ENCODE results near the gene IPMK.
"Not testable (repeated sequence)": the region's sequence is repeated elsewhere in the genome, so short reads cannot be mapped to it uniquely, and the experiment has no call there.

The IPMK gene

GRCh38 chr10:58260334-58260733 is 7.4 kb downstream of the IPMK start:
- TF ChIP-seq, protein P1, sequence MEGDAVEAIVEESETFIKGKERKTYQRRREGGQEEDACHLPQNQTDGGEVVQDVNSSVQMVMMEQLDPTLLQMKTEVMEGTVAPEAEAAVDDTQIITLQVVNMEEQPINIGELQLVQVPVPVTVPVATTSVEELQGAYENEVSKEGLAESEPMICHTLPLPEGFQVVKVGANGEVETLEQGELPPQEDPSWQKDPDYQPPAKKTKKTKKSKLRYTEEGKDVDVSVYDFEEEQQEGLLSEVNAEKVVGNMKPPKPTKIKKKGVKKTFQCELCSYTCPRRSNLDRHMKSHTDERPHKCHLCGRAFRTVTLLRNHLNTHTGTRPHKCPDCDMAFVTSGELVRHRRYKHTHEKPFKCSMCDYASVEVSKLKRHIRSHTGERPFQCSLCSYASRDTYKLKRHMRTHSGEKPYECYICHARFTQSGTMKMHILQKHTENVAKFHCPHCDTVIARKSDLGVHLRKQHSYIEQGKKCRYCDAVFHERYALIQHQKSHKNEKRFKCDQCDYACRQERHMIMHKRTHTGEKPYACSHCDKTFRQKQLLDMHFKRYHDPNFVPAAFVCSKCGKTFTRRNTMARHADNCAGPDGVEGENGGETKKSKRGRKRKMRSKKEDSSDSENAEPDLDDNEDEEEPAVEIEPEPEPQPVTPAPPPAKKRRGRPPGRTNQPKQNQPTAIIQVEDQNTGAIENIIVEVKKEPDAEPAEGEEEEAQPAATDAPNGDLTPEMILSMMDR (conservative IDR thresholded peaks at IDR 0.05; ENCODE audit: low read depth, low read length) = no peak
- DNase-seq (ENCODE audit: low read depth) = no peak
- H3K4me3 ChIP-seq (ENCODE audit: low read length) = no peak overlapping the region

- TF ChIP-seq, protein P1 (conservative IDR thresholded peaks at IDR 0.05; ENCODE audit: low read depth, low read length) = peak; percentile 18
- DNase-seq (ENCODE audit: low read depth) = no peak
These were observed 8.6 kb downstream of the IPMK start for GRCh38 chr10:58258977-58259692.

DNA sequence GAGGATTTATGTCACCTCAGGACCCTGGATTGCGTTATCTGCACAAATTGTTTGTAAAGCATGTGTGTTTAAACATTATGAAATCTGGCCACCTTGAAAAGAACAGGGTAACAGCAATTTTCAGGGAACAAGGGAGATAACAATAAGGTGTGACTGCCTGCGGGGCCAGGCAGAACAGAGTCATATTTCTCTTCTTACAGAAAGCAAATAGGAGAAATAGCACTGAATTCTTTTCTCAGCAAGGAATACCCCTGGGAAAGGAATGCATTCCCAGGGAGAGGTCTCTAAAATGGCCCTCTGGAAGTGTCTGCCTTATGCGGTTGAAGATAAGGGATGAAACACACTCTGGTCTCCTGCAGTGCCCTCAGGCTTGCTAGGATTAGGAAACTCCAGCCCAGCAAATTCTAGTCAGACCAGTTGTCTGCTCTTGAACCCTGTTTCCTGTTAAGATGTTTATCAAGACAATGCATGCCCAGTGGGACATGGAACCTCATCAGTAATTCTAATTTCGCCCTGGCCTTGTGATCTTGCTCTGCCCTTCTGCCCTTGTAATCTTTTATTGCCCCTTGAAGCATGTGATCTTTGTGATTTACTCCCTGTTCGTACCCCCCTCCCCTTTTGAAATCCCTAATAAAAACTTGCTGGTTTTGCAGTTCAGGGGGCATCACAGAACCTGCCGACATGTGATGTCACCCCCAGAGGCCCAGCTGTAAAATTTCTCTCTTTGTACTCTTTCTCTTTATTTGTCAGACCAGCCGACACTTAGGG is 11.5 kb downstream of the IPMK start:
- not testable (repeated sequence) for DNase-seq (ENCODE audit: low read depth); H3K4me3 ChIP-seq (ENCODE audit: low read length)

More at GRCh38 chr10:58258977-58259692, 8.6 kb downstream of the IPMK start:
- no peak overlapping the region for H3K4me3 ChIP-seq (ENCODE audit: low read length)

DNA sequence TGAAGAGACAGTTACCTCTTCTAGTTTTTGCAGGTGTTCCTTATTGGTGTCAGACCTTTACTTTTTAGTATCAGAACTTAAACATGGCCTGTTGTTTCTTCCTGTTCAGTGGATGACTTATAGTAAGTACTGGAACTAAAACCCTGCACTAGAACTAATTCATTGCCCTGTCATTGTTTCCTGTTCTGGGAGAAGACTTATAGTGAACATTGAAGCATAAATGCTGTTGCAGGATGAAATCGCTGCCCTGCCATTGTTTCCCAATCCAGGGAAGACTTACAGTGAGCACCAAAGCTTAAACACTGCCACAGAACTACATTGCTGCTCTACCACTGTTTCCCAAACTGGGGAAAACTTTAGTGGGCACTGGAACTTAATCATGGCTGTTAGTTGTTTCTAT is 13.1 kb downstream of the IPMK start:
- TF ChIP-seq, protein P1 (conservative IDR thresholded peaks at IDR 0.05; ENCODE audit: low read depth, low read length) = no peak
- no peak for DNase-seq (ENCODE audit: low read depth)
- no peak overlapping the region for H3K4me3 ChIP-seq (ENCODE audit: low read length)

- H3K4me3 ChIP-seq (ENCODE audit: low read length) = no peak overlapping the region
- no peak for DNase-seq (ENCODE audit: low read depth)
- TF ChIP-seq, protein P1 (conservative IDR thresholded peaks at IDR 0.05; ENCODE audit: low read depth, low read length) = no peak
These were observed 14.5 kb downstream of the IPMK start for GRCh38 chr10:58253184-58253583.

- not testable (repeated sequence) for H3K4me3 ChIP-seq (ENCODE audit: low read length); DNase-seq (ENCODE audit: low read depth)
These were observed 23.0 kb downstream of the IPMK start for GRCh38 chr10:58244666-58245065.

- not testable (repeated sequence) for H3K4me3 ChIP-seq (ENCODE audit: low read length); DNase-seq (ENCODE audit: low read depth)
These were observed 23.5 kb downstream of the IPMK start for GRCh38 chr10:58244242-58244641.

- H3K4me3 ChIP-seq (ENCODE audit: low read length); DNase-seq (ENCODE audit: low read depth): not testable (repeated sequence)
These were observed 23.9 kb downstream of the IPMK start for GRCh38 chr10:58243801-58244200.

DNA sequence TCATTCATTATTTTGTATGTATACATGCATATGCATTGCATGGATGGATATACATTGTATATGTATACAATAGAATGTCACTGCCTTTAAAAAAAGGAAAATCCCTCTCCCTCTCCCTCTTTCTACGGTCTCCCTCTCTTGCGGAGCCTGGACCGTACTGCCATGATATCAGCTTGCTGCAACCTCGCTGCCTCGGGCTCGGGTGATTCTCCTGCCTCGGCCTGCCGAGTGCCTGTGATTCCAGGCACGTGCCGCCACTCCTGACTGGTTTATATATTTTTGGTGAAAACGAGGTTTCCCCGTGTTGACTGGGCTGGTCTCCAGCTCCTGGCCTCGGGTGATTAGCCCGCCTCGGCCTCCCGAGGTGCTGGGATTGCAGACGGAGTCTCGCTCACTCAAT is 24.4 kb downstream of the IPMK start:
- TF ChIP-seq, protein P1 (conservative IDR thresholded peaks at IDR 0.05; ENCODE audit: low read depth, low read length) = no peak
- H3K4me3 ChIP-seq (ENCODE audit: low read length) = no peak overlapping the region
- no peak for DNase-seq (ENCODE audit: low read depth)
